ELR (cell line): ENCODE measurements around the gene SLC13A3.

Experiments
- DNase-seq: peaks from one replicate; pipeline ENCODE4 v3.0.0-alpha.2; 2015; ENCODE audit warnings: low read depth

SLC13A3 gene

DNA sequence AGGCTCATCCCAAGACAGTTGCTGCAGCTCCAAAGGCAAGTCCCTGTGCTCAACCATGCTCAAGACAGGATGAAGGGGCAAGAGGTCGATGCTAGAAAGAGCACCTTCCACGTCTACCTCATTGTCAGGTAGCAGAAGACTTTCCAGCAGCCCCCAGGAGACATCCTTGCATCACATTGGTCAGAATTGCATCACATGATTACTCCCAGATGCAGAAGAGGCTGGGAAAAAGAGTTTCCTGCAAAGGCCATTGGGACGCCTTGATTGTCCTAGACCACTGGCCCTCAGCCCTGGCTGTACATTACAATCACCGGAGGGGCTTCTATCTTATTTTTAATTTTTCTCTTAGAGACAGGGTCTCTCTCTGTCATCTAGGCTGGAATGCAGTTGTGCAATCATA, 120.6 kb downstream of the SLC13A3 start:
- no peak for DNase-seq

DNA sequence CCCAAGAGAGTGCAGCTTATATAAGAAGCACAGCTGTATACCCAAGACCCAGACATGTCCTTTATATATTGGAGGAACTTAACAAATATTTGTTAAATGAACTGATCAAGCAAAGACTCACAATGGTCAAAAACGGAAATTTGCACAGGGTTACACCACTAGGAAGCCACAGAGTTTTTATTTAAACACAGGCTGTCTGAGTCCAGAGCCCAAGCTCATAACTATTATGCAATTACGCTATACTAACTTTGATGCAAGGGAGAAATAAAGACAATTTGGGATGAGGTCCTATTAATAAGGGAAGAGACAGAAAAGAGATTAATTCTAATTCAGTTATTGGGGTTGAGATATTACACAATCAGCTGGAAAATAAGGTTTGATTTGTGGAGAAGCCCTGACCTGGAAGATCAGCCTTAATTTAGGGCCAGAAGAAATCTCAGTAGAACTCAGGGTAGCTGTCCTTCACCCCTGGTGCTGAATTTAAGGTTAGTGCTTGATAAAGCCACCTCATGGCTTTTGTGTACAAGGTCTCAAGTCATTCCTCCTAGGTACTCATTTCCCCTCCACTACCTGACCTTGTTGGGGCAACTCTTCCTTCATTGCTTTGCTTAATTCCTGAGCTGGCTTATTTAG, 127.4 kb downstream of the SLC13A3 start:
- DNase-seq = peak; percentile 8

DNA sequence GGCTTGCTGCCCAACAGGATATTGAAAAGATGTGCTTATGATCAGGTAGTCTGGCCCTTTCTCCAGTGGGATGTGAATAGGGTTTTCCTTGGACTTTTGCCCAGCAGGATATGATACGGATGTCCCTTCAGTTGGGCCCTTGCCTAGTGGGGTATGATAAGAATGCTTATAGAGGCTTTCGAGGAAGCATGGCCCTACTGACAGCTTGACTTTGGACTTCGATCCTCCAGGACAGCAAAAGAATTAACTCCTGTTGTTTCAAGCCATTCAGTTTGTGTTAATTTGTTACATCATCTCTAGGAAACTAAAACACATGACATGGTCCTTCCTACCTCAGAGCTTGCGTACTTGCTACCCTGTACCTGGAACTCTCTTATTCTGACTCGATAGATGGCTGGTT, 128.2 kb downstream of the SLC13A3 start:
- DNase-seq = no peak

DNA sequence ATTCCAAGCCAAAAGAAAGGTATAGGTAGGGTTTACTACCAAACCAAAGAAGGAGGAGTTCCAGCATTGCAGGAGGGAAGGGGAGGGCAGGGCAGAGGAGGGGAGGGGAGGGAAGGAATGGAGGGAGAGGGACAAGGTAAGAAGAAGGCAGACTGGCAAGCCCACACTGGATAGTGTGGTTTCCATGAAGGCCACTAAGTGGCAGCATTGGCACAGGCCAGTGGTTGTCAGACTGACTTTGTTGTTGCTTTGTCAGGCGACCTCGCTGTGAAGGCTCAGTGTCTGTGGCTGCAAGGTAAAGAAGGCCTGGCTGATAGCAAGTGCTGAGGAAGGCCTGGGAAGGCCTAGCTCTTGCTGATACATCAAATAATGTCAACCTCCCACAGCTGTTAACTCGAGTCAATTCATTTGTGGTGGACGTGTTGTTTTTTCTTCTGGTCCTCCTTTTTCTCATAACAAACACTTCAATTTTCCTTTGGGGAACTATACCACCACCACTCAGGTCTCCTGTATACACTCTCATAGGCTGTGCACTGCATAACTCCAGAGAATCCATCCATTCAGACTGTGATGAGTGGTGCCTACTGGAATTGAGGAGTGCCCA, 130.2 kb downstream of the SLC13A3 start:
- DNase-seq = peak; percentile 68

DNA sequence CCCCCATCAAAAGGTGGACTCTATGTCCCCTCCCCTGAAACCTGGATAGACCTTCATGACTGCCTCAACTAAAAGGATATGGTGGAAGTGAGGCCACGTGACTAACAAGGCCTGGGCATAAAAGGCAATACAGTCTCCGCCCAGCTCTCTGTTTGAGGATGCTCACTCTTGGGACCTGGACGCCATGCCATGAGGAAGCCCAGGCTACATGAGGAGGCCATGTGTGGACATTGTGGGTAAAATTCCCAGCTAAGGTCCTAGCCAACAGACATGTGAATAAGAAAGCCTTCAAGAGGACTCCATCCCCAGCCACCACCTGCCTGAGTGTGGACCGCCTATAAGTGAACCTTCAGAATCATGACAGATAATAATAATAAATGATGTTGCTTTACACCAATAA, 130.7 kb downstream of the SLC13A3 start:
- no peak for DNase-seq

DNA sequence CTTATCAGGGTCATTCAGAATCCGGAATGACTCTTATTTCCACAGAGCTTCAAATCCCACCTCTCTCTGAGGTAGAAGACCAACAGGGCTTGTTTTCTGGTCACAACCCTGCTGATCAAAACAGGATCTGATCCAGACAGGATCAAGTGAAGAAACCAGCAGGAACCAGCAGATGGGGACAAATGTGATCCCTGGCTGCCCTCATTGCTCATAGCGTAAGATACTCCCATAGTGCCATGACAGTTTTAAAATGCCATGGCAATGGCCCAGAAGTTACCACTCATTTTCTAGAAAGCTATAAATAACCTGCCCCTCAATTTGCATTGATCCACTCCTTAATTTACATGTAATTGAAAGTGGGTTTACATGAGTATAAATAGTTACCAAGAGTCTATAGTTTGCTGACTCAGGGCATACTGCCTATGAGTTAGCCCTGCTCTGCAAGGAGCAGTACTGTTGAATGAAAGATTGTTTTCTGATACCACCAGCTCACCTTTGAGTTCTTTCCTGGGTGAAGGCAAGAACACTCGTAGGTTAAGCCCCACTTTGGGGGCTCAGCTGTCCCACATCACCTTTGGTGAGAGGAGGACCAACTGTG, 131.7 kb downstream of the SLC13A3 start:
- DNase-seq = no peak

DNA sequence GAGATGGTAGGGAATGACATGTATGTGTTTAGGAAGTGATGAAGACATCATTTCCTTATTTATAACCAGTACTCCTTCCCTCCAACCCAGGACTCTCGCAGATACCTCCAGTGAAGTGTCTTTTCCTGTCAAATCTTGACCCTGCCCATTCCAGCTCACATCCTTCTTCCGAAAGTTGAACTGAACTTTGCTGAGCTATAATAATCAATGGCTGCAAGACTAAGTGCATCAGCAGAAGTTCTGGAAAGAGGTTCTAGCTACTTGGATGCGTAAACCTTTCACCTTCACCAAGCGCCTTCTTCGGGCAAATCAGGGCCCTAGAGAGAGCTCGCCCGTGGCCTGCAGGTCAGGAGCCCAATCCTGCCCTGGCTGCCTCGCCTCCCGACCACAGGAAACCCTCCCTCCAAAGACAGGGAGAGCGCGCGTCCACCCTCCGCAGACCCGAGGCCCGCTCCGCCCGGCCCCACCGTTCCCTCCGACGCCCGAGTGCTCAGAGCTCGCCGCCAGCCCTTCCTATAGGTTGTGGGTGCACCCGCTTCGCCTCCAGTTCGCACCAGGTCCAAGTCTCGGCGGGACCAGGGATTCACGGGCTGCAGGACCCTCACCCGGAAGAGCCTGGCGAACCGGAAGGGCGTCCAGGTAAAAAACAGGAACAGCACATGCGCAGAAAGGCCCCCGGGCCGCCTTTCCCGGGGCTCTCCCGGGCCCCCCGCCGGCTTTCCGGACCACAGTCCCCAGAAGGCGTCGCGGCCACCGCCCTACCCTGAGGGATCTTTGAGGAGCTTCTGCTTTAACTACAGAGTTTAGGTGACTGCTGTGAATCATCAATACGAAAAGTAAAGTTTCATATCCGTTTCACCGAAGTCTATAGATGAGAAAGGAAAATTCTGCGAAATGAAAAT, 138.1 kb downstream of the SLC13A3 start, which contains the start of gene ZNF334:
ZNF334 (minus strand) TSS at position 617 of the 902 bp plus-strand sequence. CDS start 1,457 bp downstream, outside the sequence.
- DNase-seq = peak; percentile 15

DNA sequence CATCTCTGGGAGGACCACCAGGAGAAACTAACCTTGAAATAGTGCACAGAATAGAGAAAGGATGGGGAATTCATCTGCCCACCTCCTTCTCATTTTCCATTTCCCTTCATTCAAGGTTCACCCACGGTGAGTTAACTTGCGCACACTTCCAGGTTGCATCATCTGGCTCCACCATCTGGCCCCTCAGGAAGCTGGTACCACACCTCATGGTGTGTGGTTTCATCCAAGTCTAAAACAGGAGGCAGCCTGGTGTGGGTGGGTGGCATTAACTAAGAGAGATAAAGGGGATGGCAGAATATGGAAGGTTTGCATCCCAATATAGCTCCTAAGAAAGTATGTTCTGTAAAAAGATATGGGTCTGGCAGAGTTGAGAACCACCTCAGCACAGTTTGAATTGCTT, 141.7 kb downstream of the SLC13A3 start:
- no peak for DNase-seq
